GM12873 (cell line): ENCODE results near the gene GABRA4.

Source experiments
- CTCF ChIP-seq: IDR thresholded peaks from 2 replicates; pipeline ENCODE4 v1.5.1; 2012; ENCODE audit warnings: low read depth, mild to moderate bottlenecking, moderate library complexity, low read length, control low read depth; ENCODE audit not compliant: insufficient read depth; ENCODE audit errors: missing control alignments

GABRA4 gene

GRCh38 chr4:46956451-46956850, 36.9 kb downstream of the GABRA4 start:
- TF ChIP-seq CTCF: no peak

- no peak for TF ChIP-seq CTCF
Observed at GRCh38 chr4:46955601-46956000, 37.8 kb downstream of the GABRA4 start.

GRCh38 chr4:46954643-46955042, 38.7 kb downstream of the GABRA4 start:
- no peak for TF ChIP-seq CTCF

- TF ChIP-seq CTCF: no peak
Observed at GRCh38 chr4:46953564-46953963, 39.8 kb downstream of the GABRA4 start.

- no peak for TF ChIP-seq CTCF
Observed at GRCh38 chr4:46952451-46952850, 40.9 kb downstream of the GABRA4 start.

- no peak for TF ChIP-seq CTCF
Observed at GRCh38 chr4:46950826-46951225, 42.6 kb downstream of the GABRA4 start.

GRCh38 chr4:46949822-46950221, 43.6 kb downstream of the GABRA4 start:
- TF ChIP-seq CTCF: no peak
